HEK293T (cell line): ENCODE measurements around the gene ISLR.

Source experiments
- CTCF ChIA-PET: fragments of 350-600 bp; formaldehyde crosslinking; extraction: SDS; loops from one replicate; lab custom pipeline; 2021; ENCODE audit warnings: antibody characterized with exemption, inconsistent platforms; lab: Yijun Ruan, JAX
- POLR2A ChIA-PET: fragments of 350-600 bp; formaldehyde crosslinking; extraction: SDS; loops from one replicate; lab custom pipeline; 2020; ENCODE audit warnings: antibody characterized with exemption, inconsistent platforms; lab: Yijun Ruan, JAX
- DNase-seq: peaks from one replicate; pipeline ENCODE4 v3.0.0; 2012; ENCODE audit warnings: mixed read lengths; ENCODE audit errors: extremely low spot score
- ARNT ChIP-seq: fragments of 450-650 bp; IDR thresholded peaks from 2 replicates; pipeline ENCODE4 v1.6.1; 2017; ENCODE audit warnings: mild to moderate bottlenecking
- BHLHE40 ChIP-seq: fragments of 450-650 bp; IDR thresholded peaks from 2 replicates; pipeline ENCODE4 v1.6.1; 2016; ENCODE audit warnings: mild to moderate bottlenecking, moderate library complexity, borderline replicate concordance
- CTBP1 ChIP-seq: fragments of 450-650 bp; IDR thresholded peaks from 2 replicates; pipeline ENCODE4 v1.6.1; 2016; ENCODE audit warnings: borderline replicate concordance
- ELF4 ChIP-seq: fragments of 450-650 bp; IDR thresholded peaks from 2 replicates; pipeline ENCODE4 v1.6.1; 2017; ENCODE audit warnings: antibody characterized with exemption
- FOXA1 ChIP-seq: fragments of 450-650 bp; IDR thresholded peaks from 2 replicates; pipeline ENCODE4 v1.6.1; 2016; ENCODE audit warnings: mild to moderate bottlenecking
- FOXK2 ChIP-seq: fragments of 450-650 bp; IDR thresholded peaks from 2 replicates; pipeline ENCODE4 v1.6.1; 2016; ENCODE audit warnings: mild to moderate bottlenecking
- FOXM1 ChIP-seq: fragments of 450-650 bp; IDR thresholded peaks from 2 replicates; pipeline ENCODE4 v1.6.1; 2017; ENCODE audit warnings: mild to moderate bottlenecking, borderline replicate concordance
- HDGF ChIP-seq: fragments of 450-650 bp; IDR thresholded peaks from 2 replicates; pipeline ENCODE4 v1.6.1; 2017; ENCODE audit warnings: antibody characterized with exemption, borderline replicate concordance
- L3MBTL2 ChIP-seq: fragments of 450-650 bp; conservative IDR thresholded peaks from 2 replicates; pipeline ENCODE4 v1.6.1; 2016; ENCODE audit warnings: mild to moderate bottlenecking
- LEF1 ChIP-seq: fragments of 450-650 bp; IDR thresholded peaks from 2 replicates; pipeline ENCODE4 v1.6.1; 2017; ENCODE audit warnings: mild to moderate bottlenecking, borderline replicate concordance
- NFRKB ChIP-seq: fragments of 450-650 bp; IDR thresholded peaks from 2 replicates; pipeline ENCODE4 v1.6.1; 2016; ENCODE audit warnings: mild to moderate bottlenecking, moderate library complexity
- SP1 ChIP-seq: fragments of 450-650 bp; IDR thresholded peaks from 2 replicates; pipeline ENCODE4 v1.6.1; 2017
- SUZ12 ChIP-seq: fragments of 450-650 bp; IDR thresholded peaks from 2 replicates; pipeline ENCODE4 v1.6.1; 2016; ENCODE audit warnings: mild to moderate bottlenecking
- TARDBP ChIP-seq: fragments of 450-650 bp; IDR thresholded peaks from 2 replicates; pipeline ENCODE4 v1.6.1; 2016
- ZNF384 ChIP-seq: fragments of 450-650 bp; IDR thresholded peaks from 2 replicates; pipeline ENCODE4 v1.6.1; 2016
- TF ChIP-seq, protein P1 (sequence below): fragments of 450-650 bp; IDR thresholded peaks from 2 replicates; pipeline ENCODE4 v1.6.1; 2016

ISLR gene

DNA sequence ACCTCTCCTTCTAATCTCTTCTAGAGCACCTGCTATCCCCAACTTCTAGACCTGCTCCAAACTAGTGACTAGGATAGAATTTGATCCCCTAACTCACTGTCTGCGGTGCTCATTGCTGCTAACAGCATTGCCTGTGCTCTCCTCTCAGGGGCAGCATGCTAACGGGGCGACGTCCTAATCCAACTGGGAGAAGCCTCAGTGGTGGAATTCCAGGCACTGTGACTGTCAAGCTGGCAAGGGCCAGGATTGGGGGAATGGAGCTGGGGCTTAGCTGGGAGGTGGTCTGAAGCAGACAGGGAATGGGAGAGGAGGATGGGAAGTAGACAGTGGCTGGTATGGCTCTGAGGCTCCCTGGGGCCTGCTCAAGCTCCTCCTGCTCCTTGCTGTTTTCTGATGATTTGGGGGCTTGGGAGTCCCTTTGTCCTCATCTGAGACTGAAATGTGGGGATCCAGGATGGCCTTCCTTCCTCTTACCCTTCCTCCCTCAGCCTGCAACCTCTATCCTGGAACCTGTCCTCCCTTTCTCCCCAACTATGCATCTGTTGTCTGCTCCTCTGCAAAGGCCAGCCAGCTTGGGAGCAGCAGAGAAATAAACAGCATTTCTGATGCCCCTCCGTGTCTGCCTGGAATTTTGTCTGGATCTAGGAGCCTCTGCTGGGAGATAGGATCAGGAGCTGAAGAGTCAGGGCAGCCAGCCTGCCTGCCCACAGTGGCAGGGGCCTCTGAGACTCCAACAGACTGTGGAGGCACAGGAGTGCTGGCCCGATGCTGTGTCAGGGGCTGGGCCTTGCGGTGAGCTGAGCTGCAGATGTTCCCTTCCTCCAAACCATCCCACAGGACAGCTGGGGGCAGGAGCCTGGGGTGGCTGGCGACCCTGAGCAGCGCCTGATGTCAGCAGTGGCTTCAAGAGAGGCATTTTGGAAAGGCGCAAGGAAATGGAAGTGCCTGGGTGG is 3.0 kb downstream of the ISLR start:
- ChIA-PET CTCF (interaction anchor here (0.6 kb wide), 1 partner anchor 653 kb away, joined by 3 read pairs; no protein-coding TSS in a partner anchor), POLR2A (no interaction called here)
- TF ChIP-seq L3MBTL2 (no peak), SP1 (no peak), FOXM1 (no peak)
- no peak for DNase-seq

DNA sequence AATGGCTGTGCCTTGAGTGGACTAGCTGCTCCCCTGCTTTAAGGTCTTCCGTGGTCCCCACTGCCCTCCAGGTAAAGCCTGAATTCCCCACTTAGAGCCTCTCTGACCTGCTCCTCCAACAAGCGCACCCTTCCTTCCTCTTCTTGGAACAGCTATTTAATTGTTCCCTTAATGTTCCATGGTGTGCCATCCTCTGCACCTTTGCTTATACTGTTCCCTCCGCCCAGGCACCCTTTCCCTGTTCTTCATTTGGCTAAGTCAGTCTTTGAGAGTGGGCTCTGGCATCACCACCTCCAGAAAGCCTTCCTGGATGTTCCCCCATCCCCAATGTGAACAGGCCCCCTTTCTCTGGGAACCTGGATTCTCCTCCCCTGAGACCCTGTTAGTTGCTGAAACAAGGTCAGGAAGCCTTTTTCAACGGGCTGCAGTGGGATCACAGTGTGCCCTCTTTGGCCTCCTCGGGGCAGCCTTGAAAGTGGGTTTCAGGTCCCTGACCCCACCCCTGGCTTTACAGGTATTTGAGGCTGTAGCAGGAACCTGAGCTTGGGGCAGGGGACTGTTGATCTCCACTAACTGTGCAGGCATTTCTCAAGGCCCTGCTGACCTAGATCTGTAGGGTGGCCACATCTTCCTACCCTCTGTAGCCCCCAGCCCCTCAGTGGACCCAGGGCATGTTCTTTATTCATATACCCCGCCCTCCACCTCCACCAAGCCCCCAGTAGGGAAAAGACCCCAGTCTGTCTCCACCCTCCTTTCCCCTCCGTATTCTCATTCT is 5.0 kb downstream of the ISLR start:
- CTCF ChIA-PET, result interaction anchor here (0.7 kb wide), 1 partner anchor 24 kb away, joined by 4 read pairs; the partner anchor contains the start of gene STRA6
- POLR2A ChIA-PET, result no interaction called here
- no peak for TF ChIP-seq L3MBTL2
- DNase-seq, result no peak

DNA sequence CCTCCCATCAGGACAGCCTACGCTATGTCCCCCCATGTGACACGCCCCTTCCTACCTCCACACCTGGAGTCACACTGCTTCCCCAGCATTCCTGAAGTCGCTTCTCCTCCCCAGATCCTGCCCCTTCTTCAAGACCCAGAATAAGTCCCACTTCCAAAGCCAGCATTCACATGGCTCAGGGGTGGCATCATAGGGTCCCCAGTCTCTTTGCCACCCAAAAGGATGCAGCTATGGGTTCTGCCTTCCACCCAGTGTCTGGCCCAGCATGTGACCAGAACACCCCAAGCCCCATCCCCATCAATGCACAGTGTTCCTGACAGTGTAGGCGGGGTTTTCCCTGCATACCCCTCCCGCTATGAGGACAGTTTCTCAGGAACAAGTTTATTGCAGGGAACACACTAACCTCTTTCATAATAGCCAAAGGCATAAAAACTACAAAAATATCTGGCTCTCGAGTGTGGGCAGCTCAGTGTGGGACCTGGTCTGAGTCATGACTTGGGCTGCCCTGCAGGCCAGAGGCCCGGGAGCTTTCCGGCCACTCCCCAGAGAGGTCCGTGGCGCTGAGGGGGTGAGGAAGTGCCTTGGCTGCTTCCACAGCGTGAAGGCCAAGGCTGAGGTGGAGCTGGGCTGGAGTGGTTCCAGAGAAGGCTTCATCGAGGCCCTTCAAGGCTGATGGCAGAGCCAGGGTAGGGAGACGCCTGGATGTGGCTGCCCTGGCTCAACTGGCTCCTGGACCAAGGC is 5.8 kb downstream of the ISLR start:
- POLR2A ChIA-PET, result no interaction called here
- no peak for DNase-seq
- CTCF ChIA-PET, result no interaction called here
- TF ChIP-seq ARNT (no peak), LEF1 (no peak), TARDBP (no peak), ELF4 (no peak), NFRKB (no peak), ZNF384 (no peak), HDGF (no peak), FOXM1 (no peak), L3MBTL2 (no peak), SUZ12 (no peak), FOXK2 (no peak), CTBP1 (no peak), FOXA1 (no peak), BHLHE40 (no peak), SP1 (no peak)
- TF ChIP-seq, protein P1, sequence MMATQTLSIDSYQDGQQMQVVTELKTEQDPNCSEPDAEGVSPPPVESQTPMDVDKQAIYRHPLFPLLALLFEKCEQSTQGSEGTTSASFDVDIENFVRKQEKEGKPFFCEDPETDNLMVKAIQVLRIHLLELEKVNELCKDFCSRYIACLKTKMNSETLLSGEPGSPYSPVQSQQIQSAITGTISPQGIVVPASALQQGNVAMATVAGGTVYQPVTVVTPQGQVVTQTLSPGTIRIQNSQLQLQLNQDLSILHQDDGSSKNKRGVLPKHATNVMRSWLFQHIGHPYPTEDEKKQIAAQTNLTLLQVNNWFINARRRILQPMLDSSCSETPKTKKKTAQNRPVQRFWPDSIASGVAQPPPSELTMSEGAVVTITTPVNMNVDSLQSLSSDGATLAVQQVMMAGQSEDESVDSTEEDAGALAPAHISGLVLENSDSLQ, result no peak

DNA sequence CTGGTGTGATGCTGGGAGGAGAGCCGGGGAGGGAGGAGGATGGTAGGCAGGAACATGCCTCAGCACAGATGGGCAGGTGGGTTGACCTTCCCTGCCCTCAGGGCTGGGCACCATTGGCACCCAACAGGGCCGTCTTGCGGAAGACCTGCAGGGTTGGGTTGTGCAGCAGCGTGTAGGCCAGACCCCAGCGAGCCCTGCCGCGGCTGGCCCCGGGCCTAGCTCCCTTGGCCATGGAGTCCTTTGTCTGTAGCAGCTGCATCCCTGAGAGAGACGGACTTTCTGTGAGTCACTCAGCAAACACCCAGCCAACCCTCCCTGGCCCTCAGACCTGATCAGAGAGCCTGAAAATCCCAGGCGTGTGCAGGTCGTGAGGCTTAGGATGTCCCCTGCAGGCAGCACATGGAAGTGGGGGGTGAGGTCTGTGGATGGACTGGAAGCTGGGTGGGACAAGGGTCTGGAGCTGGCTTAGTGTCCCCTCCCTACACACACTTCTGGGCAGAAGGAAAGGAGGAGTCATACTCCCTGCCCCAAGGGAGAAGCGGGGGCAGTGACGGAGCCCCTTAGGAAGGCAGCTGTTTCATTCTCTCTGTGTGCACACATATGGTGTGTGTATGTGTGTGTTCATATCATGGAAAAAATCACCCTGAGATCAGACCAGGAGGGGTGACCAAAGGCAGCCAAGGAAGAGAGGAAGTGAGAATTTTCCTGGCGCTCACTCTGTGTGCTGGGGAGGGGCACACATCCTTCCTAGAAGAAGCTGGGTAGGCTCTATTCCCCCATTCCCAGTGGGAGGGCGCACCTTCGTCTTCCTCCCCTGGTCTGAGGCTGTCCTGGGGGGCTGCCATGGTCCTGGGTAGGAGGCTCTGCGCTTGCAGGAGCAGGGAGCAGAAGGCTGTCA is 6.7 kb downstream of the ISLR start:
- no peak for TF ChIP-seq L3MBTL2
- no peak for TF ChIP-seq FOXK2
- TF ChIP-seq HDGF, result no peak
- TF ChIP-seq FOXA1, result no peak
- TF ChIP-seq BHLHE40, result no peak
- TF ChIP-seq ZNF384, result no peak
- TF ChIP-seq, protein P1, result no peak
- TF ChIP-seq ARNT, result no peak

DNA sequence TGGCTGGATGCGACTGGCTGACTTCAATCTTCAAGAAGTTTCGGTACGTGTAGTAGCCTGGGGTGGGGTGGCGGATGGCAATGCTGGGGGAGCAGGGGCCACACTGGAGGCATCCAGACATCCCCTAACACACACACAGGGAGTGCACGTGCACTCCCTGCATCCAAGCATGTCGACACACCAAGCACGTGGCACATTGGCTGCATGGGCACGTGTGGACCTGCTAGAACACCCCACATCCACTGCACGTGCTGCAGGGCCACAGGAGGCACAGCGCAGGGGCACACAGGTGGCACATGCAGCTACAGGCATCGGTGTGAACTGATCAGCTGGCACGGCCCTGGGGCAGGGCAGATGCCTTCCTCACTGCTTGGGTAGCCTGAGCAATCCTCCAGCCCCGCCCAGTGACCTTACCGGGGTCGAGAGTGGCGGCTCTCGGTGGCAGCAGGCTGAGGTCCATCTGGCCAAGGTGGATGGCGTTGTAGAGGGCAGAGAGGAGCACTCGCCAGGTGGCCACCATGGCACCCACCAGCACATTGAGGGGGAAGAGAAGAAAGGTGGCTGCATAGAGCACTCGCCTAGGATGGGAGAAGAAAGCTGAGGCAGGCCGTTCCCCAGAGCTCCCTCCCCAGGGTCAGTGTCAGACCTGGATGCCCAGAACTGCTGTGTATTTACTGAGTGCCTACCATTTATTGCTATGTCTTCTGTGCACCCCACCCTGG is 7.5 kb downstream of the ISLR start:
- CTCF ChIA-PET, result no interaction called here
- POLR2A ChIA-PET, result interaction anchor here (0.6 kb wide), 1 partner anchor 21 kb away, joined by 4 read pairs; the partner anchor contains the start of gene STRA6
- TF ChIP-seq CTBP1 (no peak), FOXM1 (no peak), ZNF384 (no peak), ARNT (no peak)
- DNase-seq, result no peak

More for the DNA sequence above, 6.7 kb downstream of the ISLR start:
- ChIA-PET CTCF (no interaction called here), POLR2A (no interaction called here)
- DNase-seq, result no peak
